Adrenal gland (tissue), 5 donors: ENCODE data around the gene SUSD1.

Experiments used
- CTCF ChIP-seq, 6 experiments: fragments of 450-650 bp in 4 of 6; fragments of 200-600 bp in 2 of 6; sonication (generic) in 1 of 6; IDR thresholded peaks; 1 replicate in 5 of 6; 2 replicates in 1 of 6; pipeline versions ENCODE4 v1.5.1 to v1.8.0; 2016 to 2021; ENCODE audit warnings: antibody characterized with exemption in 6 of 6, mild to moderate bottlenecking in 2 of 6, moderate library complexity in 1 of 6
- POLR2A ChIP-seq, 2 donors: fragments of 450-650 bp; IDR thresholded peaks; one replicate each; pipeline ENCODE4 v1.6.1; 2017; ENCODE audit warnings: antibody characterized with exemption in 2 of 2, mild to moderate bottlenecking in 2 of 2, moderate library complexity in 1 of 2
- donor health status: DM: no; HTN: no; CAD: no.

DNA sequence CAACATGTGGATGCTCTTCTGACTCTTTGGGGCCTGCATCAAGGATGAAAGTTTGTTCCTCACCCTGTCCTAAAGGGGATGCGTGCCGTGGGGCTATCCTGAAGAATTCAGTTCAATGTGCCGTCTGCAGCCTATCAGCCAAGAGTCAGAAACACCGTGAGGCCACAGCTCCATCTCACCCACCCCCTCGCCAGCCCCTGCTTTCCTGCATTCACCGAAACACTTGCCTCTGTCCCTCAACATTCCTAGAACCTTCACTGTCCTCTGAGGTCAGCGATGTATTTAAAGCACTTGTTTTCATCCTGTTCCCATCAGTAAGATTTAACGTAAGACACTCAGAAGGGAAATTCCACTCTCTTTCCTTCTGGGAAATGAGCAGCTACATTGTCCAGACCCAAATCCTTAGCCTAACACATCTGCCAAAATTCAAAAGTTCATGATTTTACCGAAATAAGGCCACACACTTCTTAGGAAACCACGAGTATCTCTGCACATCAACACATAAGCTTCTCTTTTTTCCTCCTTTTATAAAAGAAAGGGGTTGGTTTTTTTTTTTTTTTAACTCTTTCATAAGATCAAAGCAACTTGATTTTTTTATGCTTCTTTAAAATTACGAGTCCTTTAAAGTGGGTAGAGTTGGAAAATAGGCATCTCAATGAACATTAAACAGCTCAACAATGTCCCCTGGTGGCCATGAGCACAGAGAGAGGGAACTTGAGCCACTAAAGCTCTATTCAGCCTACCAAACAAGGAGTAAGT, 100.7 kb downstream of the SUSD1 start:
- TF ChIP-seq CTCF (IDR thresholded peaks at IDR 0.05) (peak; percentile 60 to 99 (median 96)), POLR2A (IDR thresholded peaks at IDR 0.05) (no peak)
